ENCODE results near the gene COG3.

Gene COG3

GRCh38 chr13:45441633-45442032, 23.1 kb upstream of the COG3 start:
- Histone ChIP-seq H3K27me3 (ENCODE audit: insufficient read depth, low read depth) (no peaks in the 10 kb centered on the region), H3K36me3 (ENCODE audit: insufficient read depth) (no peaks in the 10 kb centered on the region), H3K4me2 (peak overlapping the region; percentile 54), H3K9ac (no peak overlapping the region), H3K4me1 (ENCODE audit: low read depth, poor library complexity, severe bottlenecking) (peaks cover 21% of the 10 kb centered on the region), H2AFZ (ENCODE audit: low read depth) (peak overlapping the region; percentile 28), H3K27ac (peak overlapping the region; percentile 29; the same call in 1 of the 2 replicates), H3K79me2 (ENCODE audit: insufficient read depth, low read depth) (no peaks in the 10 kb centered on the region), H3K4me3 (IDR thresholded peaks at IDR 0.05; ENCODE audit: insufficient read depth, low read depth, low read length) (no peak overlapping the region), H4K20me1 (ENCODE audit: insufficient read depth) (no peaks in the 10 kb centered on the region)
- no peak for TF ChIP-seq CTCF (conservative IDR thresholded peaks at IDR 0.05; ENCODE audit: low read depth, low read length)

- H3K4me2 ChIP-seq: no peak overlapping the region
- H3K27ac ChIP-seq: no peak overlapping the region
- no peak overlapping the region for H3K9ac ChIP-seq
- H3K4me1 ChIP-seq (ENCODE audit: low read depth, poor library complexity, severe bottlenecking): peaks cover 21% of the 10 kb centered on the region
- H3K4me3 ChIP-seq (IDR thresholded peaks at IDR 0.05; ENCODE audit: insufficient read depth, low read depth, low read length): no peak overlapping the region
- no peaks in the 10 kb centered on the region for H3K27me3 ChIP-seq (ENCODE audit: insufficient read depth, low read depth)
- no peaks in the 10 kb centered on the region for H4K20me1 ChIP-seq (ENCODE audit: insufficient read depth)
- no peak for TF ChIP-seq CTCF (conservative IDR thresholded peaks at IDR 0.05; ENCODE audit: low read depth, low read length)
- no peaks in the 10 kb centered on the region for H3K79me2 ChIP-seq (ENCODE audit: insufficient read depth, low read depth)
- H2AFZ ChIP-seq (ENCODE audit: low read depth): no peak overlapping the region
- H3K36me3 ChIP-seq (ENCODE audit: insufficient read depth): no peaks in the 10 kb centered on the region
These were observed 19.7 kb upstream of the COG3 start for GRCh38 chr13:45445053-45445452.

- peaks cover 11% of the 10 kb centered on the region for H3K4me1 ChIP-seq (ENCODE audit: low read depth, poor library complexity, severe bottlenecking)
- no peak overlapping the region for H3K27ac ChIP-seq
- no peak overlapping the region for H3K4me3 ChIP-seq (IDR thresholded peaks at IDR 0.05; ENCODE audit: insufficient read depth, low read depth, low read length)
- H2AFZ ChIP-seq (ENCODE audit: low read depth): no peak overlapping the region
- no peak for TF ChIP-seq CTCF (conservative IDR thresholded peaks at IDR 0.05; ENCODE audit: low read depth, low read length)
- H3K36me3 ChIP-seq (ENCODE audit: insufficient read depth): no peaks in the 10 kb centered on the region
- H3K27me3 ChIP-seq (ENCODE audit: insufficient read depth, low read depth): no peaks in the 10 kb centered on the region
- H3K9ac ChIP-seq: no peak overlapping the region
- no peaks in the 10 kb centered on the region for H3K79me2 ChIP-seq (ENCODE audit: insufficient read depth, low read depth)
- no peaks in the 10 kb centered on the region for H4K20me1 ChIP-seq (ENCODE audit: insufficient read depth)
- no peak overlapping the region for H3K4me2 ChIP-seq
These were observed 18.6 kb upstream of the COG3 start for GRCh38 chr13:45446181-45446580.

- Histone ChIP-seq H4K20me1 (ENCODE audit: insufficient read depth) (no peaks in the 10 kb centered on the region), H3K27me3 (ENCODE audit: insufficient read depth, low read depth) (no peaks in the 10 kb centered on the region), H3K79me2 (ENCODE audit: insufficient read depth, low read depth) (no peaks in the 10 kb centered on the region), H3K36me3 (ENCODE audit: insufficient read depth) (no peaks in the 10 kb centered on the region), H3K27ac (no peak overlapping the region), H3K4me1 (ENCODE audit: low read depth, poor library complexity, severe bottlenecking) (peaks cover 1% of the 10 kb centered on the region), H3K4me3 (IDR thresholded peaks at IDR 0.05; ENCODE audit: insufficient read depth, low read depth, low read length) (no peak overlapping the region), H3K9ac (no peak overlapping the region), H3K4me2 (no peak overlapping the region), H2AFZ (ENCODE audit: low read depth) (no peak overlapping the region)
- no peak for TF ChIP-seq CTCF (conservative IDR thresholded peaks at IDR 0.05; ENCODE audit: low read depth, low read length)
These were observed 17.6 kb upstream of the COG3 start for GRCh38 chr13:45447050-45447661.
